GM12878 (cell line): ENCODE measurements around the gene P4HA2.

Experiments used
- ATF3 ChIP-seq: IDR thresholded peaks from 2 replicates; pipeline ENCODE4 v1.6.1; 2011; ENCODE audit warnings: low read depth, mild to moderate bottlenecking, low read length, moderate library complexity, borderline replicate concordance; ENCODE audit errors: extremely low read depth
- CTCF ChIP-seq, 3 experiments: IDR thresholded peaks in 2 of 3; conservative IDR thresholded peaks in 1 of 3; 2 replicates each; pipeline ENCODE4 v1.5.1; 2011; ENCODE audit warnings: low read depth in 3 of 3, low read length in 3 of 3, mild to moderate bottlenecking in 3 of 3, control low read depth in 2 of 3, moderate library complexity in 2 of 3, inconsistent platforms in 1 of 3, mixed read lengths in 1 of 3; ENCODE audit not compliant: control insufficient read depth in 2 of 3, insufficient read depth in 1 of 3; ENCODE audit errors: extremely low read depth in 1 of 3
- E4F1 ChIP-seq: fragments of 450-650 bp; IDR thresholded peaks from 2 replicates; pipeline ENCODE4 v1.6.1; 2018; ENCODE audit warnings: borderline replicate concordance, mild to moderate bottlenecking; ENCODE audit not compliant: partially characterized antibody
- EZH2 ChIP-seq: IDR thresholded peaks from 2 replicates; pipeline ENCODE4 v1.6.1; 2012; ENCODE audit warnings: low read depth, mild to moderate bottlenecking, control low read depth, inconsistent platforms, low read length, borderline replicate concordance; ENCODE audit not compliant: control insufficient read depth
- MAX ChIP-seq: IDR thresholded peaks from 2 replicates; pipeline ENCODE4 v1.6.1; 2012; ENCODE audit warnings: low read depth, low read length, improper control_type of control experiment
- POLR2AphosphoS2 ChIP-seq: IDR thresholded peaks from 2 replicates; pipeline ENCODE4 v1.6.1; 2011; ENCODE audit warnings: low read depth, mild to moderate bottlenecking, low read length, improper control_type of control experiment, moderate library complexity
- POLR2AphosphoS5 ChIP-seq: IDR thresholded peaks from 2 replicates; pipeline ENCODE4 v1.6.1; 2011; ENCODE audit warnings: mild to moderate bottlenecking, low read length, inconsistent platforms
- SMC3 ChIP-seq: IDR thresholded peaks from 2 replicates; pipeline ENCODE4 v1.6.1; 2011; ENCODE audit warnings: low read length, improper control_type of control experiment, borderline replicate concordance
- TCF7 ChIP-seq: IDR thresholded peaks from 2 replicates; pipeline ENCODE4 v1.6.1; 2014; ENCODE audit warnings: antibody characterized with exemption, borderline replicate concordance
- ZNF274 ChIP-seq: IDR thresholded peaks from one replicate; pipeline ENCODE4 v1.8.0; 2011; ENCODE audit not compliant: insufficient read length, insufficient read depth
- ZNF384 ChIP-seq: IDR thresholded peaks from 2 replicates; pipeline ENCODE4 v1.6.1; 2012; ENCODE audit warnings: low read depth, mild to moderate bottlenecking, low read length, improper control_type of control experiment, borderline replicate concordance

- TF ChIP-seq CTCF (IDR thresholded peaks at IDR 0.05 in 2 of 3, conservative IDR thresholded peaks at IDR 0.05 in 1 of 3; ENCODE audit: control insufficient read depth in 2 of 3, extremely low read depth in 1 of 3, insufficient read depth in 1 of 3, low read depth in 3 of 3, low read length in 3 of 3) (no peak), ZNF274 (no peak), EZH2 (no peak), TCF7 (no peak), ATF3 (no peak), MAX (no peak), ZNF384 (no peak), E4F1 (no peak), POLR2AphosphoS2 (no peak), SMC3 (no peak), POLR2AphosphoS5 (no peak)
Measured at GRCh38 chr5:132229236-132229635, 1.6 kb upstream of the P4HA2 start.
